OCI-LY7 (cell line): ENCODE results near the gene CARMIL1. TPM values are rescaled to one million over a fixed set of nuclear protein-coding genes. Genes with fewer than 3 reads are reported as not detected.

Experiments
- BruUV-seq: library from RNA; stranded (reverse); fragments of 400-500 nt; replicated peaks from 2 replicates; lab custom pipeline; 2021; lab: Mats Ljungman, UMichigan
- CTCF ChIA-PET: fragments of 300-600 bp; sonication (Branson Sonifier 250); formaldehyde crosslinking; loops from one replicate; lab custom pipeline; 2022; ENCODE audit warnings: antibody characterized with exemption; ENCODE audit not compliant: unreplicated experiment; lab: Charles Lee
- POLR2A ChIA-PET: fragments of 300-600 bp; sonication (Branson Sonifier 250); formaldehyde crosslinking; loops from one replicate; lab custom pipeline; 2022; ENCODE audit warnings: antibody characterized with exemption; lab: Charles Lee
- DNase-seq: peaks from one replicate; pipeline ENCODE4 v3.0.0-alpha.2; 2015; ENCODE audit warnings: low spot score
- H2AFZ ChIP-seq: fragments of 200-600 bp; sonication (generic), shearing (Covaris generic); 2 replicates; pipeline ENCODE4 v1.6.1; 2014; ENCODE audit warnings: mild to moderate bottlenecking, antibody characterized with exemption, low read length, moderate library complexity
- H3K27ac ChIP-seq: fragments of 200-600 bp; sonication (generic); 2 replicates; pipeline ENCODE4 v1.5.1; 2014; ENCODE audit warnings: mixed run types, low read depth, mild to moderate bottlenecking, moderate library complexity, low read length, inconsistent platforms; ENCODE audit not compliant: poor library complexity, severe bottlenecking
- H3K36me3 ChIP-seq: fragments of 200-600 bp; sonication (generic); 2 replicates; pipeline ENCODE4 v1.6.1; 2014; ENCODE audit warnings: mild to moderate bottlenecking, antibody characterized with exemption, low read length, moderate library complexity, mixed read lengths; ENCODE audit not compliant: insufficient read depth
- H3K4me1 ChIP-seq: fragments of 200-600 bp; sonication (generic); 2 replicates; pipeline ENCODE4 v1.5.1; 2014; ENCODE audit warnings: mild to moderate bottlenecking, low read length; ENCODE audit not compliant: insufficient read depth, poor library complexity, severe bottlenecking
- H3K4me2 ChIP-seq: fragments of 200-600 bp; sonication (generic); 2 replicates; pipeline ENCODE4 v1.6.1; 2014; ENCODE audit warnings: mild to moderate bottlenecking, low read length
- H3K4me3 ChIP-seq: fragments of 200-600 bp; sonication (generic); 2 replicates; pipeline ENCODE4 v1.5.1; 2014; ENCODE audit warnings: mild to moderate bottlenecking, low read depth, low read length; ENCODE audit not compliant: poor library complexity, severe bottlenecking
- H3K79me2 ChIP-seq: fragments of 200-600 bp; sonication (generic); 2 replicates; pipeline ENCODE4 v1.6.1; 2016; ENCODE audit warnings: low read depth, mild to moderate bottlenecking, low read length, moderate library complexity, mixed read lengths; ENCODE audit not compliant: insufficient read depth
- H3K9me2 ChIP-seq: fragments of 200-600 bp; sonication (generic); 2 replicates; pipeline ENCODE4 v1.6.1; 2016; ENCODE audit warnings: mild to moderate bottlenecking, low read length, mixed read lengths; ENCODE audit not compliant: insufficient read depth
- H3K9me3 ChIP-seq: fragments of 200-600 bp; sonication (generic); 2 replicates; pipeline ENCODE4 v1.6.1; 2014; ENCODE audit warnings: mild to moderate bottlenecking, mixed run types, low read length, mixed read lengths
- H4K20me1 ChIP-seq: fragments of 200-600 bp; sonication (generic); 2 replicates; pipeline ENCODE4 v1.6.1; 2014; ENCODE audit warnings: mild to moderate bottlenecking, antibody characterized with exemption, low read length, moderate library complexity, mixed read lengths; ENCODE audit not compliant: insufficient read depth
- EZH2phosphoT487 ChIP-seq: fragments of 200-600 bp; sonication (generic); IDR thresholded peaks from 2 replicates; pipeline ENCODE4 v1.6.1; 2018; ENCODE audit warnings: low read depth, borderline replicate concordance, mild to moderate bottlenecking, mixed run types, antibody characterized with exemption, low read length, moderate library complexity, mixed read lengths
- intact Hi-C: fragments of 100-400 bp; cut with micrococcal nuclease; formaldehyde crosslinking; loops from one replicate; pipeline ENCODE4 v1.10.0; 2022; ENCODE audit not compliant: unreplicated experiment
- total RNA-seq, 2 experiments: library from RNA; depleted of rRNA in 1 of 2; stranded (reverse); fragments of >200 nt in 1 of 2; shearing (Covaris generic) in 1 of 2; gene quantifications; 2 replicates each; pipeline ENCODE4 v1.2.3, GENCODE V29; 2014 to 2022
- TF ChIP-seq, protein P1 (sequence below): fragments of 200-600 bp; sonication (generic); conservative IDR thresholded peaks from 2 replicates; pipeline ENCODE4 v1.5.1; 2014; ENCODE audit warnings: mild to moderate bottlenecking, antibody characterized with exemption, low read length, moderate library complexity, mixed read lengths

Gene CARMIL1
- total RNA-seq, 2 experiments from 2014 or later = 25.5 to 40.1 TPM

DNA sequence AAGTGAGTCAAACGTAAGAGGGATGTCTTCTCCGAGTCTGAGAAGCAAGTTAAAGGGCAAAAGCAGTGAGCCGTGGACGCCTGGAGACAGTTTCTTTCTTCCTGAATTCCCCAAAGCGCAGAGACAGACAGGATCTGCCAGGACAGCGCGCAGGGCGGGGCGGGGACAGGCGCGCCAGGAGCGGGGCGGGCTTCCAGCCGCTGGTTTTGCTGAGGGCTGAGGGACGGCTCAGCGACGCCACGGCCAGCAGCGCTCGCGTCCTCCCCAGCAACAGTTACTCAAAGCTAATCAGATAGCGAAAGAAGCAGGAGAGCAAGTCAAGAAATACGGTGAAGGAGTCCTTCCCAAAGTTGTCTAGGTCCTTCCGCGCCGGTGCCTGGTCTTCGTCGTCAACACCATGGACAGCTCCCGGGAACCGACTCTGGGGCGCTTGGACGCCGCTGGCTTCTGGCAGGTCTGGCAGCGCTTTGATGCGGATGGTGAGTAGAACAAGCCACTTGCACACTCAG, 372.9 kb downstream of the CARMIL1 start, which contains the start of gene SCGN:
TSS of gene SCGN (plus strand) at position 209 of the 509 bp plus-strand sequence. CDS start at position 398, 189 bp downstream.
- POLR2A ChIA-PET = interaction anchor here (0.6 to 0.8 kb wide), 2 partner anchors 12 to 317 kb away, joined by 3 read pairs; no protein-coding TSS in a partner anchor
- no peak within 1 kb of the TSS for H2AFZ ChIP-seq
- CTCF ChIA-PET = no interaction called here
- no TSS peak for BruUV-seq
- H3K79me2 ChIP-seq = no peaks in the 10 kb centered on the region
- H3K4me3 ChIP-seq = no peak within 1 kb of the TSS
- H4K20me1 ChIP-seq = no peaks in the 10 kb centered on the region; the same call in 1 of the 2 replicates
- no peak for TF ChIP-seq EZH2phosphoT487
- TF ChIP-seq, protein P1, sequence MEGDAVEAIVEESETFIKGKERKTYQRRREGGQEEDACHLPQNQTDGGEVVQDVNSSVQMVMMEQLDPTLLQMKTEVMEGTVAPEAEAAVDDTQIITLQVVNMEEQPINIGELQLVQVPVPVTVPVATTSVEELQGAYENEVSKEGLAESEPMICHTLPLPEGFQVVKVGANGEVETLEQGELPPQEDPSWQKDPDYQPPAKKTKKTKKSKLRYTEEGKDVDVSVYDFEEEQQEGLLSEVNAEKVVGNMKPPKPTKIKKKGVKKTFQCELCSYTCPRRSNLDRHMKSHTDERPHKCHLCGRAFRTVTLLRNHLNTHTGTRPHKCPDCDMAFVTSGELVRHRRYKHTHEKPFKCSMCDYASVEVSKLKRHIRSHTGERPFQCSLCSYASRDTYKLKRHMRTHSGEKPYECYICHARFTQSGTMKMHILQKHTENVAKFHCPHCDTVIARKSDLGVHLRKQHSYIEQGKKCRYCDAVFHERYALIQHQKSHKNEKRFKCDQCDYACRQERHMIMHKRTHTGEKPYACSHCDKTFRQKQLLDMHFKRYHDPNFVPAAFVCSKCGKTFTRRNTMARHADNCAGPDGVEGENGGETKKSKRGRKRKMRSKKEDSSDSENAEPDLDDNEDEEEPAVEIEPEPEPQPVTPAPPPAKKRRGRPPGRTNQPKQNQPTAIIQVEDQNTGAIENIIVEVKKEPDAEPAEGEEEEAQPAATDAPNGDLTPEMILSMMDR = no peak
- DNase-seq = no peak
- no peaks in the 10 kb centered on the region for H3K9me3 ChIP-seq
- no peaks in the 10 kb centered on the region for H3K36me3 ChIP-seq
- no peaks in the 10 kb centered on the region for H3K4me1 ChIP-seq
- intact Hi-C loops = no loop called here
- H3K9me2 ChIP-seq = no peaks in the 10 kb centered on the region
- H3K27ac ChIP-seq = no peak within 1 kb of the TSS
- no peak within 1 kb of the TSS for H3K4me2 ChIP-seq

- H3K27ac ChIP-seq = no peak overlapping the region
- no peaks in the 10 kb centered on the region for H3K36me3 ChIP-seq
- BruUV-seq = no TSS peak
- H3K4me1 ChIP-seq = no peaks in the 10 kb centered on the region
- no peaks in the 10 kb centered on the region for H3K9me3 ChIP-seq
- no peak for TF ChIP-seq EZH2phosphoT487
- TF ChIP-seq, protein P1 = no peak
- DNase-seq = no peak
- no peaks in the 10 kb centered on the region for H3K79me2 ChIP-seq
- POLR2A ChIA-PET = no interaction called here
- no peak overlapping the region for H2AFZ ChIP-seq
- intact Hi-C loops = no loop called here
- CTCF ChIA-PET = no interaction called here
- H3K4me2 ChIP-seq = no peak overlapping the region
- no peak overlapping the region for H3K4me3 ChIP-seq
- H3K9me2 ChIP-seq = no peaks in the 10 kb centered on the region
- H4K20me1 ChIP-seq = no peaks in the 10 kb centered on the region; the same call in 1 of the 2 replicates
Observed at GRCh38 chr6:25655723-25656122, 376.5 kb downstream of the CARMIL1 start.

DNA sequence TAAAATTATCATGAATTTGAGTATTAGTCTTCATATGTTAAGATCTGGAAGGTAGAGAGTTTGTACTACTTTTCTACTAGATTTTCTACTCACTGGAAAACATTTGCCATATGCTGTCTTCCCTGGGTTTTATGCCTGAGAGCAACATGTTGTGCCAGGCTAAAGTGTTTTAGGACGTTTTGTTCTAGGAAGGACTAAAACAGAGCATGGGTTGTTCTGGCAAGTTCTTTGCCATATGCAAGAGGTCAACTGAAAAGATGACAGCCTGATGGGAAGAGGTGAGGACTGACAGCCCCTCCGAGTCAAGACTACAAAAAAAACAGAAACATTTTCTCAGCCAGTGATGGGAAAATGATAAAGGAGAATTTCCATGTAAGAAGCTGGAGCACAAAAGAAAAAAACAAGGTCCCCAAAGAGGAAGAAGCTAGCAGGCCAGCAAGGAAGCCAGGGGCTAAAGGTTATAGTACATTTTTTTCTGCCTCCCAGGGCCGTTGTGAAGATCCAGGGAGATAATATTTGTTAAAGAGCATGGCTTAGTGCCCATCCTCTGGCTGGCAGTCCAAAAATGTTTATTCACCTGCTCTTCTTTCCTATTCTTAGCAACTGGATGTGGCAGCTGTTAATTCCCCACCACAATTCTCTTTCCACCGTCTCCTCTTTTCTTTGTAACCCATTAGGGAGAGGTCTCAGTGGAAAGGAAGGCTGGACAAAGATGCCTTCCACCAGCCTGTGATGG, 380.6 kb downstream of the CARMIL1 start:
- H2AFZ ChIP-seq = no peak overlapping the region
- TF ChIP-seq, protein P1 = no peak
- no peak for TF ChIP-seq EZH2phosphoT487
- no peaks in the 10 kb centered on the region for H3K79me2 ChIP-seq
- BruUV-seq = no TSS peak
- no peaks in the 10 kb centered on the region for H3K9me2 ChIP-seq
- no peak overlapping the region for H3K27ac ChIP-seq
- intact Hi-C loops = no loop called here
- CTCF ChIA-PET = no interaction called here
- no peak overlapping the region for H3K4me2 ChIP-seq
- no peak overlapping the region for H3K4me3 ChIP-seq
- no peaks in the 10 kb centered on the region for H3K9me3 ChIP-seq
- H4K20me1 ChIP-seq = no peaks in the 10 kb centered on the region; the same call in 1 of the 2 replicates
- POLR2A ChIA-PET = no interaction called here
- DNase-seq = no peak
- H3K36me3 ChIP-seq = no peaks in the 10 kb centered on the region
- no peaks in the 10 kb centered on the region for H3K4me1 ChIP-seq
